Caco-2 (cell line): ENCODE data around the gene SYVN1. TPM values are rescaled to one million over a fixed set of nuclear protein-coding genes. Genes with fewer than 3 reads are reported as not detected.

Source experiments
- BruUV-seq: library from RNA; stranded (reverse); fragments of 400-500 nt; replicated peaks from 2 replicates; lab custom pipeline; 2021; lab: Mats Ljungman, UMichigan
- CTCF ChIA-PET: fragments of 300-600 bp; sonication (Branson Sonifier 250); formaldehyde crosslinking; loops from one replicate; lab custom pipeline; 2022; ENCODE audit warnings: antibody characterized with exemption; lab: Charles Lee
- POLR2A ChIA-PET: fragments of 300-600 bp; sonication (Branson Sonifier 250); formaldehyde crosslinking; loops from one replicate; lab custom pipeline; 2022; ENCODE audit warnings: antibody characterized with exemption; lab: Charles Lee
- DNase-seq, 2 experiments: peaks; one replicate each; pipeline versions ENCODE4 v3.0.0 to v3.0.0-alpha.2; 2020 to 2022
- H3K27me3 ChIP-seq: replicated peaks from 2 replicates; pipeline ENCODE4 v1.6.0; 2011; ENCODE audit warnings: low read length; ENCODE audit not compliant: control insufficient read depth, insufficient read depth
- H3K36me3 ChIP-seq: 2 replicates; pipeline ENCODE4 v1.5.1; 2011; ENCODE audit warnings: low read length; ENCODE audit not compliant: control insufficient read depth, insufficient read depth
- H3K4me1 ChIP-seq: fragments of 250-450 bp; sonication (Bioruptor Pico); 2 replicates; pipeline ENCODE4 v1.5.1; 2020; ENCODE audit warnings: mild to moderate bottlenecking
- H3K4me3 ChIP-seq: 2 replicates; pipeline ENCODE4 v1.5.1; 2011; ENCODE audit warnings: low read depth, mild to moderate bottlenecking, control low read depth, low read length
- H3K9me3 ChIP-seq: fragments of 250-450 bp; sonication (Bioruptor Pico); 2 replicates; pipeline ENCODE4 v1.5.1; 2020; ENCODE audit warnings: mild to moderate bottlenecking, moderate library complexity
- H3K27ac Mint-ChIP-seq: one replicate; pipeline ENCODE4 v1.8.0; 2022; ENCODE audit warnings: mixed read lengths; ENCODE audit not compliant: unreplicated experiment
- H3K27me3 Mint-ChIP-seq: one replicate; pipeline ENCODE4 v1.8.0; 2022; ENCODE audit warnings: mixed read lengths; ENCODE audit not compliant: insufficient read depth, unreplicated experiment
- H3K36me3 Mint-ChIP-seq: one replicate; pipeline ENCODE4 v1.8.0; 2022; ENCODE audit warnings: mild to moderate bottlenecking, mixed read lengths; ENCODE audit not compliant: insufficient read depth, unreplicated experiment
- H3K4me1 Mint-ChIP-seq: one replicate; pipeline ENCODE4 v1.8.0; 2022; ENCODE audit warnings: low read depth, mixed read lengths; ENCODE audit not compliant: unreplicated experiment
- H3K4me3 Mint-ChIP-seq: one replicate; pipeline ENCODE4 v1.8.0; 2022; ENCODE audit warnings: mild to moderate bottlenecking, moderate library complexity, mixed read lengths; ENCODE audit not compliant: unreplicated experiment
- H3K9me3 Mint-ChIP-seq: one replicate; pipeline ENCODE4 v1.8.0; 2022; ENCODE audit warnings: mixed read lengths; ENCODE audit not compliant: unreplicated experiment
- intact Hi-C: fragments of 100-400 bp; cut with micrococcal nuclease; formaldehyde crosslinking; loops from one replicate; pipeline ENCODE4 v1.10.0; 2022; ENCODE audit not compliant: unreplicated experiment
- total RNA-seq: library from RNA; stranded (reverse); gene quantifications from 2 replicates; pipeline ENCODE4 v1.2.3, GENCODE V29; 2022
- TF ChIP-seq, protein P1 (sequence below), 2 experiments: fragments of 200-600 bp in 1 of 2; IDR thresholded peaks; 1 replicate in 1 of 2; 2 replicates in 1 of 2; pipeline versions ENCODE4 v1.5.1 to v1.8.0; 2011 to 2022; ENCODE audit warnings: antibody characterized with exemption in 1 of 2, control low read depth in 1 of 2, inconsistent platforms in 1 of 2, low read depth in 1 of 2, low read length in 1 of 2, mild to moderate bottlenecking in 1 of 2, moderate library complexity in 1 of 2; ENCODE audit not compliant: insufficient read depth in 1 of 2, severe bottlenecking in 1 of 2, unreplicated experiment in 1 of 2

The SYVN1 gene
- total RNA-seq, 1 experiment from 2014 or later, result 50.9 TPM

DNA sequence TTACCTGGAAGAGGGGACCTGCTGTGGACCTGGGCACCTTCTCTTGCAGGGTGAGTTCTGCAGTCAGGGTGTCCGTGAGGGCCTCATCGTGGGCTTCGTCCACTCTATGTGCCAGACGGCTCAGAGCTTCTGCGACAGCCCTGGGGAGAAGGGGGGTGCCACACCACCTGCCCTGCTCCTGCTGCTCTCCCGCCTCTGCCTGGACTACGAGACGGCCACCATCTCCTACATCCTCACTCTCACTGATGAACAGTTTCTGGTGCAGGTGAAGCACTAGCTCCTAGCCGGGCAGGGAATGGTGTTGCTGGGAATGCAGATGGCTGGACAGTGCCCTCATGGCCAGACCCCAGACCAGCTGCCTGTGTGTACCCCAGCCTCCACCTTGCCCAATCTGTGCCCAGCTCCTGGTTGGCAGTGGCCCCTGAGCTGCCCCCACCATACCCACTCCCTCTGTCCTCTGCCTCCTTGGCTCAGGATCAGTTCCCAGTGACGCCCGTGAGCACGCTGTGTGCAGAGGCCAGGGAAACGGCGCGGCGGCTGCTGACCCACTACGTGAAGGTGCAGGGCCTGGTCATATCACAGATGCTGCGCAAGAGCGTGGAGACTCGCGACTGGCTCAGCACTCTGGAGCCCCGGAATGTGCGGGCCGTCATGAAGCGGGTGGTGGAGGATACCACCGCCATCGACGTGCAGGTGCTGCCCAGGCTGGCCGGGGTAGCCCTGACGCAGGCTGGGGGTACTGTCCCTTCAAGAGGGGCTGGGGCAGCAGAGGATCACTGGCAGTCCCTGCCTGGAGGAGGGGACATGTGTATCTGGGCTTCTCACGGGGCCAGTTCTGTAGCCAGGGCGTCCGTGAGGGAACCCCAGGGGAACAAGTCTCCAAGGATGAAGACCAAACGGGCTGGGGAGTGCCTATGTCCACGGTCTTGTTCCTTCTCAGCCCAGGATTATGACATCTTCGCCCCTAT lies 24.8 kb downstream of the SYVN1 start:
- H3K36me3 Mint-ChIP-seq, result peaks cover 62% of the 10 kb centered on the region
- H3K4me1 ChIP-seq, result peaks cover 21% of the 10 kb centered on the region
- ChIA-PET POLR2A (interaction anchor here (2.3 kb wide), 1 partner anchor 12 kb away, joined by 37 read pairs; the partner anchor contains the start of genes FAU and MRPL49), CTCF (interaction anchor here (0.6 to 1.7 kb wide), 9 partner anchors 10 to 805 kb away, joined by 3 to 9 read pairs (median 5); partner anchors contain the start of genes CAPN1, FAU, MRPL49 and SF1)
- no peak overlapping the region for H3K4me3 Mint-ChIP-seq
- no peaks in the 10 kb centered on the region for H3K9me3 Mint-ChIP-seq
- BruUV-seq, result no TSS peak
- intact Hi-C loops, result loop anchor here (1.0 to 10.0 kb wide), 3 partner anchors 13 to 335 kb away; partner anchors contain the start of genes CAPN1, SF1 and VPS51
- no peaks in the 10 kb centered on the region for H3K9me3 ChIP-seq
- H3K4me3 ChIP-seq, result no peak overlapping the region
- DNase-seq, result no peak
- H3K27me3 ChIP-seq, result no peaks in the 10 kb centered on the region
- TF ChIP-seq, protein P1, sequence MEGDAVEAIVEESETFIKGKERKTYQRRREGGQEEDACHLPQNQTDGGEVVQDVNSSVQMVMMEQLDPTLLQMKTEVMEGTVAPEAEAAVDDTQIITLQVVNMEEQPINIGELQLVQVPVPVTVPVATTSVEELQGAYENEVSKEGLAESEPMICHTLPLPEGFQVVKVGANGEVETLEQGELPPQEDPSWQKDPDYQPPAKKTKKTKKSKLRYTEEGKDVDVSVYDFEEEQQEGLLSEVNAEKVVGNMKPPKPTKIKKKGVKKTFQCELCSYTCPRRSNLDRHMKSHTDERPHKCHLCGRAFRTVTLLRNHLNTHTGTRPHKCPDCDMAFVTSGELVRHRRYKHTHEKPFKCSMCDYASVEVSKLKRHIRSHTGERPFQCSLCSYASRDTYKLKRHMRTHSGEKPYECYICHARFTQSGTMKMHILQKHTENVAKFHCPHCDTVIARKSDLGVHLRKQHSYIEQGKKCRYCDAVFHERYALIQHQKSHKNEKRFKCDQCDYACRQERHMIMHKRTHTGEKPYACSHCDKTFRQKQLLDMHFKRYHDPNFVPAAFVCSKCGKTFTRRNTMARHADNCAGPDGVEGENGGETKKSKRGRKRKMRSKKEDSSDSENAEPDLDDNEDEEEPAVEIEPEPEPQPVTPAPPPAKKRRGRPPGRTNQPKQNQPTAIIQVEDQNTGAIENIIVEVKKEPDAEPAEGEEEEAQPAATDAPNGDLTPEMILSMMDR (IDR thresholded peaks at IDR 0.05; ENCODE audit: insufficient read depth in 1 of 2, low read depth in 1 of 2, low read length in 1 of 2, severe bottlenecking in 1 of 2, unreplicated experiment in 1 of 2), result no peak
- H3K36me3 ChIP-seq, result no peaks in the 10 kb centered on the region
- H3K27ac Mint-ChIP-seq, result no peak overlapping the region
- no peaks in the 10 kb centered on the region for H3K27me3 Mint-ChIP-seq
- peaks cover 6% of the 10 kb centered on the region for H3K4me1 Mint-ChIP-seq

DNA sequence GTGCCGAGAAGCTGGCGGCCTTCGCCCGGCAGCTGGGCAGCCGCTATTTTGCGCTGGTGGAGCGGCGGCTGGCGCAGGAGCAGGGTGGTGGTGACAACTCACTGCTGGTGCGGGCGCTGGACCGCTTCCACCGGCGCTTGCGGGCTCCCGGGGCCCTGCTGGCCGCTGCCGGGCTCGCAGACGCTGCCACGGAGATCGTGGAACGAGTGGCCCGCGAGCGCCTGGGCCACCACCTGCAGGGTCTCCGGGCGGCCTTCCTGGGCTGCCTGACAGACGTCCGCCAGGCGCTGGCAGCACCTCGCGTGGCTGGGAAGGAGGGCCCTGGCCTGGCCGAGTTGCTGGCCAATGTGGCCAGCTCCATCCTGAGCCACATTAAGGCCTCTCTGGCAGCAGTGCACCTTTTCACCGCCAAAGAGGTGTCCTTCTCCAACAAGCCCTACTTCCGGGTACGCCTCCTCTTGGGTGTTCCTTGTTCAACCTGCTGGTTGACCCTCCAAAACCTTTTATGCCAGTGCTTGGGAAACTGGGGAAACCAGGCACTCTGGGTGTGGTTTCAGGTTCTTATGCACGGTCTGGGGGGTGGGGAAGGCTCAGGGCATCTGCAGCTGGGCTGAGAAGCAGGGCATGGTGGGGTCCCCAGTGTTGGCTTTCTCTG lies 25.7 kb downstream of the SYVN1 start:
- no peak for DNase-seq
- H3K9me3 Mint-ChIP-seq, result no peaks in the 10 kb centered on the region
- TF ChIP-seq, protein P1 (IDR thresholded peaks at IDR 0.05; ENCODE audit: insufficient read depth in 1 of 2, low read depth in 1 of 2, low read length in 1 of 2, severe bottlenecking in 1 of 2, unreplicated experiment in 1 of 2), result no peak
- CTCF ChIA-PET, result no interaction called here
- intact Hi-C loops, result no loop called here
- Histone ChIP-seq H3K36me3 (no peaks in the 10 kb centered on the region), H3K9me3 (no peaks in the 10 kb centered on the region), H3K4me1 (peaks cover 18% of the 10 kb centered on the region), H3K27me3 (no peaks in the 10 kb centered on the region), H3K4me3 (no peak overlapping the region)
- H3K27me3 Mint-ChIP-seq, result no peaks in the 10 kb centered on the region
- no peak overlapping the region for H3K4me3 Mint-ChIP-seq
- BruUV-seq, result no TSS peak
- H3K27ac Mint-ChIP-seq, result no peak overlapping the region
- peaks cover 63% of the 10 kb centered on the region for H3K36me3 Mint-ChIP-seq
- peaks cover 5% of the 10 kb centered on the region for H3K4me1 Mint-ChIP-seq
- POLR2A ChIA-PET, result no interaction called here
